Ureter (tissue), 1 donor: ENCODE data around the gene SEPHS1. TPM values are rescaled to one million over a fixed set of nuclear protein-coding genes. Genes with fewer than 3 reads are reported as not detected.

ENCODE experiments used
- DNase-seq: peaks from one replicate; pipeline ENCODE4 v3.0.0-alpha.2; 2020; ENCODE audit warnings: low spot score
- total RNA-seq: library from RNA; stranded (reverse); gene quantifications from one replicate; pipeline ENCODE4 v1.2.4, GENCODE V29; 2023
- donor health status: DM: yes; HTN: yes; CAD: no.

The SEPHS1 gene
- total RNA-seq, 1 donor from 2014 or later = 44.7 TPM

GRCh38 chr10:13328126-13328525 lies 20.0 kb downstream of the SEPHS1 start:
- DNase-seq = no peak

- no peak for DNase-seq
Measured at GRCh38 chr10:13327534-13327933, 20.6 kb downstream of the SEPHS1 start.

GRCh38 chr10:13322615-13323148 lies 25.4 kb downstream of the SEPHS1 start:
- no peak for DNase-seq

GRCh38 chr10:13321576-13321975 lies 26.5 kb downstream of the SEPHS1 start:
- DNase-seq = no peak

- DNase-seq = no peak
Measured at GRCh38 chr10:13319166-13319565, 28.9 kb downstream of the SEPHS1 start.

GRCh38 chr10:13317474-13317873 lies 30.6 kb downstream of the SEPHS1 start:
- DNase-seq = no peak

- DNase-seq = no peak
Measured at GRCh38 chr10:13316635-13317311, 31.3 kb downstream of the SEPHS1 start.

GRCh38 chr10:13315361-13315760 lies 32.7 kb downstream of the SEPHS1 start:
- no peak for DNase-seq

GRCh38 chr10:13311177-13311575 lies 36.9 kb downstream of the SEPHS1 start:
- DNase-seq = no peak

- no peak for DNase-seq
Measured at GRCh38 chr10:13310518-13311176, 37.4 kb downstream of the SEPHS1 start.

GRCh38 chr10:13309792-13310191 lies 38.3 kb downstream of the SEPHS1 start:
- no peak for DNase-seq

- DNase-seq = no peak
Measured at GRCh38 chr10:13308096-13308495, 40.0 kb downstream of the SEPHS1 start.

GRCh38 chr10:13306103-13306502 lies 42.0 kb downstream of the SEPHS1 start:
- DNase-seq = no peak

- no peak for DNase-seq
Measured at GRCh38 chr10:13302821-13303555, 45.1 kb downstream of the SEPHS1 start.

- peak; percentile 92 for DNase-seq
Measured at GRCh38 chr10:13299437-13300287, 48.4 kb downstream of the SEPHS1 start, which contains the start of gene PHYH. PHYH (minus strand) TSS chr10:13300064; CDS start chr10:13300042, 22 bp downstream.

- no peak for DNase-seq
Measured at GRCh38 chr10:13298748-13299436, 49.2 kb downstream of the SEPHS1 start.

GRCh38 chr10:13296476-13296875 lies 51.6 kb downstream of the SEPHS1 start:
- DNase-seq = no peak

GRCh38 chr10:13294784-13295183 lies 53.3 kb downstream of the SEPHS1 start:
- DNase-seq = no peak

- DNase-seq = no peak
Measured at GRCh38 chr10:13291821-13292773, 56.0 kb downstream of the SEPHS1 start.

GRCh38 chr10:13291061-13291460 lies 57.0 kb downstream of the SEPHS1 start:
- DNase-seq = no peak
